Activated naive CD8-positive, alpha-beta T cell treated with anti-CD3 and anti-CD28 coated beads, Interleukin-2, amount 10 ng/mL, durations not matched to agents 7 days and 5 days (primary cell): Measurements from ENCODE around the gene PDE6D. TPM values are rescaled to one million over a fixed set of nuclear protein-coding genes. Genes with fewer than 3 reads are reported as not detected.
A peak's percentile ranks its signal among the peaks of the same experiment; 100 is the strongest.
"Not testable (repeated sequence)": the region's sequence is repeated elsewhere in the genome, so short reads cannot be mapped to it uniquely, and the experiment has no call there.

Source experiments
- ATAC-seq: fragments of 150-1000 bp; cut with Tn5 transposase; one replicate; pipeline ENCODE4 v1.10.0; 2021; ENCODE audit warnings: low read depth, moderate library complexity
- POLR2A ChIA-PET: fragments of 350-600 bp; sonication (Branson Sonifier 250); formaldehyde crosslinking; loops from one replicate; lab custom pipeline; 2021; ENCODE audit warnings: antibody characterized with exemption; lab: Charles Lee
- DNase-seq: peaks from one replicate; pipeline ENCODE4 v3.0.0; 2021
- H3K27ac Mint-ChIP-seq: one replicate; pipeline ENCODE4 v1.8.0; 2022; ENCODE audit warnings: mild to moderate bottlenecking, mixed read lengths
- H3K27me3 Mint-ChIP-seq: one replicate; pipeline ENCODE4 v1.8.0; 2022; ENCODE audit warnings: mild to moderate bottlenecking, moderate library complexity, mixed read lengths
- H3K36me3 Mint-ChIP-seq: one replicate; pipeline ENCODE4 v1.8.0; 2021; ENCODE audit warnings: mild to moderate bottlenecking, mixed read lengths
- H3K4me1 Mint-ChIP-seq: one replicate; pipeline ENCODE4 v1.8.0; 2021; ENCODE audit warnings: mixed read lengths
- H3K4me3 Mint-ChIP-seq: one replicate; pipeline ENCODE4 v1.8.0; 2022; ENCODE audit warnings: mild to moderate bottlenecking, moderate library complexity, mixed read lengths
- H3K9me3 Mint-ChIP-seq: one replicate; pipeline ENCODE4 v1.8.0; 2021; ENCODE audit warnings: mixed read lengths
- total RNA-seq, 2 experiments: library from RNA; stranded (reverse); gene quantifications; one replicate each; pipeline ENCODE4 v1.2.3, GENCODE V29; 2021

The PDE6D gene
- total RNA-seq, 2 experiments from 2014 or later, result 34.1 TPM

- not testable (repeated sequence) for H3K27me3 Mint-ChIP-seq, H3K9me3 Mint-ChIP-seq, ATAC-seq
- H3K27ac Mint-ChIP-seq, result peak overlapping the region; percentile 93
- peaks cover 24% of the 10 kb centered on the region for H3K4me1 Mint-ChIP-seq
- POLR2A ChIA-PET, result interaction anchor here (1.1 to 7.5 kb wide), 3 partner anchors 12 to 100 kb away, joined by 3 to 61 read pairs (median 36); no protein-coding TSS in a partner anchor
- H3K36me3 Mint-ChIP-seq, result peaks cover 22% of the 10 kb centered on the region
- H3K4me3 Mint-ChIP-seq, result peak overlapping the region; percentile 95
- peak; percentile 49 for DNase-seq
Measured at GRCh38 chr2:231712451-231713021, 68.5 kb downstream of the PDE6D start.

GRCh38 chr2:231711677-231712450 is 69.2 kb downstream of the PDE6D start:
- Mint-ChIP-seq H3K27ac (peak overlapping the region; percentile 93), H3K4me1 (peaks cover 24% of the 10 kb centered on the region), H3K4me3 (peak overlapping the region; percentile 95), H3K27me3 (no peaks in the 10 kb centered on the region), H3K9me3 (no peaks in the 10 kb centered on the region), H3K36me3 (peaks cover 23% of the 10 kb centered on the region)
- ATAC-seq, result no peak
- peak; percentile 40 for DNase-seq
- POLR2A ChIA-PET, result interaction anchor here (0.6 to 7.5 kb wide), 6 partner anchors 12 to 250 kb away, joined by 3 to 61 read pairs (median 4); partner anchors contain the start of gene DIS3L2

GRCh38 chr2:231710799-231711676 is 70.0 kb downstream of the PDE6D start:
- Mint-ChIP-seq H3K9me3 (no peaks in the 10 kb centered on the region), H3K27me3 (no peaks in the 10 kb centered on the region), H3K4me1 (peaks cover 26% of the 10 kb centered on the region), H3K36me3 (peaks cover 24% of the 10 kb centered on the region), H3K27ac (peak overlapping the region; percentile 93), H3K4me3 (peak overlapping the region; percentile 95)
- ATAC-seq (no peak), DNase-seq (no peak)
- POLR2A ChIA-PET, result interaction anchor here (0.7 to 7.5 kb wide), 3 partner anchors 83 to 250 kb away, joined by 3 to 61 read pairs (median 3); partner anchors contain the start of gene DIS3L2

- ATAC-seq (peak; percentile 28), DNase-seq (peak; percentile 99)
- peak overlapping the region; percentile 95 for H3K4me3 Mint-ChIP-seq
- H3K27ac Mint-ChIP-seq, result peak overlapping the region; percentile 93
- H3K9me3 Mint-ChIP-seq, result no peaks in the 10 kb centered on the region
- peaks cover 31% of the 10 kb centered on the region for H3K4me1 Mint-ChIP-seq
- POLR2A ChIA-PET, result interaction anchor here (0.6 to 4.4 kb wide), 13 partner anchors 16 to 318 kb away, joined by 3 to 92 read pairs (median 4); partner anchors contain the start of gene NCL
- no peaks in the 10 kb centered on the region for H3K27me3 Mint-ChIP-seq
- H3K36me3 Mint-ChIP-seq, result peaks cover 24% of the 10 kb centered on the region
Measured at GRCh38 chr2:231709981-231710798, 70.9 kb downstream of the PDE6D start.

GRCh38 chr2:231709636-231709980 is 71.5 kb downstream of the PDE6D start:
- Mint-ChIP-seq H3K9me3 (no peaks in the 10 kb centered on the region), H3K27ac (peak overlapping the region; percentile 93), H3K4me1 (peaks cover 31% of the 10 kb centered on the region), H3K36me3 (peaks cover 24% of the 10 kb centered on the region), H3K4me3 (peak overlapping the region; percentile 95), H3K27me3 (no peaks in the 10 kb centered on the region)
- POLR2A ChIA-PET, result interaction anchor here (0.6 to 4.4 kb wide), 13 partner anchors 16 to 318 kb away, joined by 3 to 92 read pairs (median 4); partner anchors contain the start of gene NCL
- peak; percentile 71 for DNase-seq
- no peak for ATAC-seq

GRCh38 chr2:231708773-231709635 is 72.1 kb downstream of the PDE6D start:
- Mint-ChIP-seq H3K27ac (peak overlapping the region; percentile 98), H3K9me3 (no peaks in the 10 kb centered on the region), H3K27me3 (no peaks in the 10 kb centered on the region), H3K36me3 (peaks cover 26% of the 10 kb centered on the region), H3K4me1 (peaks cover 33% of the 10 kb centered on the region), H3K4me3 (peak overlapping the region; percentile 97)
- ATAC-seq (peak; percentile 0), DNase-seq (peak; percentile 75)
- POLR2A ChIA-PET, result interaction anchor here (0.7 to 4.4 kb wide), 24 partner anchors 9 to 245 kb away, joined by 3 to 92 read pairs (median 6); partner anchors contain the start of genes NCL and PDE6D

- POLR2A ChIA-PET, result interaction anchor here (0.6 to 4.4 kb wide), 24 partner anchors 8 to 244 kb away, joined by 3 to 92 read pairs (median 4); partner anchors contain the start of genes COPS7B, NCL and PDE6D
- peak within 1 kb of the TSS; percentile 97 for H3K4me3 Mint-ChIP-seq
- no peaks in the 10 kb centered on the region for H3K27me3 Mint-ChIP-seq
Measured at GRCh38 chr2:231707927-231708772, 72.9 kb downstream of the PDE6D start, which contains the start of gene PTMA. TSS of gene PTMA (plus strand) at chr2:231708525. CDS start at chr2:231708707, 182 bp downstream.

GRCh38 chr2:231707625-231707926 is 73.5 kb downstream of the PDE6D start:
- peaks cover 25% of the 10 kb centered on the region for H3K36me3 Mint-ChIP-seq
- POLR2A ChIA-PET, result interaction anchor here (1.0 to 4.4 kb wide), 12 partner anchors 11 to 243 kb away, joined by 3 to 92 read pairs (median 7); partner anchors contain the start of gene NCL
- DNase-seq (peak; percentile 77), ATAC-seq (no peak)
- peak overlapping the region; percentile 94 for H3K4me3 Mint-ChIP-seq
- H3K27ac Mint-ChIP-seq, result peak overlapping the region; percentile 100
- H3K9me3 Mint-ChIP-seq, result no peaks in the 10 kb centered on the region
- H3K4me1 Mint-ChIP-seq, result peaks cover 26% of the 10 kb centered on the region
- no peaks in the 10 kb centered on the region for H3K27me3 Mint-ChIP-seq

More at GRCh38 chr2:231707927-231708772, 72.9 kb downstream of the PDE6D start, which contains the start of gene PTMA:
- H3K27ac Mint-ChIP-seq, result peak within 1 kb of the TSS; percentile 100
- peaks cover 26% of the 10 kb centered on the region for H3K36me3 Mint-ChIP-seq
- peak; percentile 99 for DNase-seq
- ATAC-seq, result peak; percentile 80
- H3K9me3 Mint-ChIP-seq, result no peaks in the 10 kb centered on the region
- peaks cover 28% of the 10 kb centered on the region for H3K4me1 Mint-ChIP-seq

- POLR2A ChIA-PET, result interaction anchor here (0.7 to 4.4 kb wide), 16 partner anchors 8 to 614 kb away, joined by 3 to 92 read pairs (median 5); partner anchors contain the start of genes NCL and PDE6D
- ATAC-seq (peak; percentile 33), DNase-seq (peak; percentile 98)
- Mint-ChIP-seq H3K4me1 (peaks cover 20% of the 10 kb centered on the region), H3K27me3 (no peaks in the 10 kb centered on the region), H3K4me3 (peak overlapping the region; percentile 94), H3K27ac (peak overlapping the region; percentile 100), H3K36me3 (peaks cover 19% of the 10 kb centered on the region), H3K9me3 (no peaks in the 10 kb centered on the region)
Measured at GRCh38 chr2:231706731-231707624, 74.1 kb downstream of the PDE6D start.

GRCh38 chr2:231704017-231704416 is 77.1 kb downstream of the PDE6D start:
- Mint-ChIP-seq H3K27me3 (no peaks in the 10 kb centered on the region), H3K27ac (peak overlapping the region; percentile 66), H3K36me3 (peaks cover 5% of the 10 kb centered on the region), H3K4me3 (peak overlapping the region; percentile 28), H3K9me3 (no peaks in the 10 kb centered on the region), H3K4me1 (peaks cover 11% of the 10 kb centered on the region)
- ATAC-seq (no peak), DNase-seq (no peak)
- POLR2A ChIA-PET, result interaction anchor here (0.9 to 1.0 kb wide), 2 partner anchors 14 to 42 kb away, joined by 3 to 5 read pairs; no protein-coding TSS in a partner anchor
